Hepatocyte (in vitro differentiated cells): ENCODE measurements around the gene ZC3H4.

ENCODE experiments used
- EZH2 ChIP-seq: fragments of 200-600 bp; sonication (generic); IDR thresholded peaks from 2 replicates; pipeline ENCODE4 v1.6.1; 2016; ENCODE audit warnings: antibody characterized with exemption, mild to moderate bottlenecking, borderline replicate concordance
- EZH2phosphoT487 ChIP-seq: fragments of 200-600 bp; sonication (generic); IDR thresholded peaks from one replicate; pipeline ENCODE4 v1.6.1; 2018; ENCODE audit warnings: antibody characterized with exemption, mild to moderate bottlenecking, low read depth, moderate library complexity; ENCODE audit not compliant: unreplicated experiment, severe bottlenecking
- TF ChIP-seq, protein P1 (sequence below): fragments of 200-600 bp; sonication (generic); IDR thresholded peaks from 2 replicates; pipeline ENCODE4 v1.5.1; 2016; ENCODE audit warnings: antibody characterized with exemption, mild to moderate bottlenecking; ENCODE audit not compliant: poor library complexity

DNA sequence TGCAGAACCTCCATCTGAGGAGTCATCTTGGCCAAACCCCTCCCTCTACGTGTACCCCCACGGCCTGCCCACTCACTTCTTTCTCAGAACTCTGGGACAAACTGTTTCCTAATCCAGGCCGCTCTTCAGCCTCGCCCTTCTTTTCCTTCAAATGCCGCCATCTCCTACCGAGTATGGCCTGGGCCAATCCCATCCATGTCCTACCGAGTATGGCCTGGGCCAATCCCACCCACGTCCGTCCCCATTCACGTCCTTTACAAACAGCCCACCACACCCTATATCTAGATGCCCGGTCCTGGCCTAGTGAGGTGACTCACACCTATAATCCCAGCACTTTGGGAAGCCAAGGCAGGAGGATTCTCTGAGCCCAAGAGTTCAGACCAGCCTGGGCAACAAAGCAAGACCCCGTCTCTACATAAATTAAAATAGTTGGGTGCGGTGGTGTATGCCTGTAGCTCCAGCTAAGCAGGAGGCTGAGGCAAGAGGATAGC is 66.3 kb downstream of the ZC3H4 start:
- TF ChIP-seq, protein P1, sequence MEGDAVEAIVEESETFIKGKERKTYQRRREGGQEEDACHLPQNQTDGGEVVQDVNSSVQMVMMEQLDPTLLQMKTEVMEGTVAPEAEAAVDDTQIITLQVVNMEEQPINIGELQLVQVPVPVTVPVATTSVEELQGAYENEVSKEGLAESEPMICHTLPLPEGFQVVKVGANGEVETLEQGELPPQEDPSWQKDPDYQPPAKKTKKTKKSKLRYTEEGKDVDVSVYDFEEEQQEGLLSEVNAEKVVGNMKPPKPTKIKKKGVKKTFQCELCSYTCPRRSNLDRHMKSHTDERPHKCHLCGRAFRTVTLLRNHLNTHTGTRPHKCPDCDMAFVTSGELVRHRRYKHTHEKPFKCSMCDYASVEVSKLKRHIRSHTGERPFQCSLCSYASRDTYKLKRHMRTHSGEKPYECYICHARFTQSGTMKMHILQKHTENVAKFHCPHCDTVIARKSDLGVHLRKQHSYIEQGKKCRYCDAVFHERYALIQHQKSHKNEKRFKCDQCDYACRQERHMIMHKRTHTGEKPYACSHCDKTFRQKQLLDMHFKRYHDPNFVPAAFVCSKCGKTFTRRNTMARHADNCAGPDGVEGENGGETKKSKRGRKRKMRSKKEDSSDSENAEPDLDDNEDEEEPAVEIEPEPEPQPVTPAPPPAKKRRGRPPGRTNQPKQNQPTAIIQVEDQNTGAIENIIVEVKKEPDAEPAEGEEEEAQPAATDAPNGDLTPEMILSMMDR: no peak
- TF ChIP-seq EZH2: no peak
- no peak for TF ChIP-seq EZH2phosphoT487
